ENCODE results near the gene BCL11B.

BCL11B gene

GRCh38 chr14:99226687-99227086 is 45.3 kb downstream of the BCL11B start:
- in situ Hi-C loops (cut with HindIII; ENCODE audit: low sequenced_read_pairs): no loop called here

- in situ Hi-C loops (cut with HindIII; ENCODE audit: low sequenced_read_pairs): no loop called here
Measured at GRCh38 chr14:99225436-99226203, 46.4 kb downstream of the BCL11B start.

- in situ Hi-C loops (cut with HindIII; ENCODE audit: low sequenced_read_pairs): no loop called here
Measured at GRCh38 chr14:99224948-99225347, 47.0 kb downstream of the BCL11B start.

GRCh38 chr14:99224116-99224910 is 47.7 kb downstream of the BCL11B start:
- in situ Hi-C loops (cut with HindIII; ENCODE audit: low sequenced_read_pairs): no loop called here

GRCh38 chr14:99221445-99221844 is 50.6 kb downstream of the BCL11B start:
- in situ Hi-C loops (cut with HindIII; ENCODE audit: low sequenced_read_pairs): no loop called here

GRCh38 chr14:99217066-99217955 is 54.7 kb downstream of the BCL11B start:
- in situ Hi-C loops (cut with HindIII; ENCODE audit: low sequenced_read_pairs): no loop called here

- in situ Hi-C loops (cut with HindIII; ENCODE audit: low sequenced_read_pairs): no loop called here
Measured at GRCh38 chr14:99216191-99216590, 55.8 kb downstream of the BCL11B start.

- in situ Hi-C loops (cut with HindIII; ENCODE audit: low sequenced_read_pairs): no loop called here
Measured at GRCh38 chr14:99215277-99215676, 56.7 kb downstream of the BCL11B start.

- in situ Hi-C loops (cut with HindIII; ENCODE audit: low sequenced_read_pairs): no loop called here
Measured at GRCh38 chr14:99214701-99215100, 57.3 kb downstream of the BCL11B start.

GRCh38 chr14:99213527-99213971 is 58.4 kb downstream of the BCL11B start:
- in situ Hi-C loops (cut with HindIII; ENCODE audit: low sequenced_read_pairs): no loop called here

- in situ Hi-C loops (cut with HindIII; ENCODE audit: low sequenced_read_pairs): no loop called here
Measured at GRCh38 chr14:99213101-99213500, 58.9 kb downstream of the BCL11B start.

GRCh38 chr14:99212646-99213045 is 59.4 kb downstream of the BCL11B start:
- in situ Hi-C loops (cut with HindIII; ENCODE audit: low sequenced_read_pairs): no loop called here

GRCh38 chr14:99212199-99212598 is 59.8 kb downstream of the BCL11B start:
- in situ Hi-C loops (cut with HindIII; ENCODE audit: low sequenced_read_pairs): no loop called here

GRCh38 chr14:99211410-99211809 is 60.6 kb downstream of the BCL11B start:
- in situ Hi-C loops (cut with HindIII; ENCODE audit: low sequenced_read_pairs): no loop called here

- in situ Hi-C loops (cut with HindIII; ENCODE audit: low sequenced_read_pairs): no loop called here
Measured at GRCh38 chr14:99210333-99210732, 61.7 kb downstream of the BCL11B start.

- in situ Hi-C loops (cut with HindIII; ENCODE audit: low sequenced_read_pairs): no loop called here
Measured at GRCh38 chr14:99209409-99209808, 62.6 kb downstream of the BCL11B start.

- in situ Hi-C loops (cut with HindIII; ENCODE audit: low sequenced_read_pairs): no loop called here
Measured at GRCh38 chr14:99208318-99208717, 63.7 kb downstream of the BCL11B start.

GRCh38 chr14:99207456-99207855 is 64.5 kb downstream of the BCL11B start:
- in situ Hi-C loops (cut with HindIII; ENCODE audit: low sequenced_read_pairs): no loop called here

GRCh38 chr14:99206090-99206489 is 65.9 kb downstream of the BCL11B start:
- in situ Hi-C loops (cut with HindIII; ENCODE audit: low sequenced_read_pairs): no loop called here

GRCh38 chr14:99205086-99205688 is 66.8 kb downstream of the BCL11B start:
- in situ Hi-C loops (cut with HindIII; ENCODE audit: low sequenced_read_pairs): no loop called here

- in situ Hi-C loops (cut with HindIII; ENCODE audit: low sequenced_read_pairs): no loop called here
Measured at GRCh38 chr14:99203801-99204200, 68.2 kb downstream of the BCL11B start.
